HG03571 (cell line): ENCODE data around the gene IL20.

ENCODE experiments used
- ATAC-seq: cut with Tn5 transposase; IDR thresholded peaks from one replicate; pipeline ENCODE4 v1.9.1; 2021; ENCODE audit not compliant: unreplicated experiment

IL20 gene, protein sequence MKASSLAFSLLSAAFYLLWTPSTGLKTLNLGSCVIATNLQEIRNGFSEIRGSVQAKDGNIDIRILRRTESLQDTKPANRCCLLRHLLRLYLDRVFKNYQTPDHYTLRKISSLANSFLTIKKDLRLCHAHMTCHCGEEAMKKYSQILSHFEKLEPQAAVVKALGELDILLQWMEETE

DNA sequence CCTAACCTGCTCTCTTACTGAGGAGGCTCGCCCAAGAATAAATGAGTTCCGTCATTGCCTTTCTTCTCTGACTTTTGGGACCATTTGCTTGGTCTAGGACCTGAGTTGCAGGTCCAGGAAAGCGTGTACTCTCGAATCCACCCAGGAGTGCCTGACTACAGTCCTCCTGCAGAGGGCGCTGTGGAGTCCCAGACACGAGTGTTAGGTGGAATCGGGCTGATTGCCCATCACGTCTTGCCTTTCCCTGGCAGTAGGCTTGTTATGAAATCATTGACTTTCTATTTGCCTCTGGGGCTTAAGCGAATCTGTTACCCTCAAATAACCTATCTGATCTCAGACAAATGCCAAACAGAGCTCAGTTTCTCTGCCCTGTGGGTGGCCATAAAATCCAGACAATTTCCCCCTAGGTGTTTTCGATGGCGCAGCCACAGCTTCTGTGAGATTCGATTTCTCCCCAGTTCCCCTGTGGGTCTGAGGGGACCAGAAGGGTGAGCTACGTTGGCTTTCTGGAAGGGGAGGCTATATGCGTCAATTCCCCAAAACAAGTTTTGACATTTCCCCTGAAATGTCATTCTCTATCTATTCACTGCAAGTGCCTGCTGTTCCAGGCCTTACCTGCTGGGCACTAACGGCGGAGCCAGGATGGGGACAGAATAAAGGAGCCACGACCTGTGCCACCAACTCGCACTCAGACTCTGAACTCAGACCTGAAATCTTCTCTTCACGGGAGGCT, at the start of gene IL20:
IL20 (plus strand) TSS at position 685 of the 733 bp plus-strand sequence. CDS start 230 bp downstream, outside the sequence.
- ATAC-seq: no peak

DNA sequence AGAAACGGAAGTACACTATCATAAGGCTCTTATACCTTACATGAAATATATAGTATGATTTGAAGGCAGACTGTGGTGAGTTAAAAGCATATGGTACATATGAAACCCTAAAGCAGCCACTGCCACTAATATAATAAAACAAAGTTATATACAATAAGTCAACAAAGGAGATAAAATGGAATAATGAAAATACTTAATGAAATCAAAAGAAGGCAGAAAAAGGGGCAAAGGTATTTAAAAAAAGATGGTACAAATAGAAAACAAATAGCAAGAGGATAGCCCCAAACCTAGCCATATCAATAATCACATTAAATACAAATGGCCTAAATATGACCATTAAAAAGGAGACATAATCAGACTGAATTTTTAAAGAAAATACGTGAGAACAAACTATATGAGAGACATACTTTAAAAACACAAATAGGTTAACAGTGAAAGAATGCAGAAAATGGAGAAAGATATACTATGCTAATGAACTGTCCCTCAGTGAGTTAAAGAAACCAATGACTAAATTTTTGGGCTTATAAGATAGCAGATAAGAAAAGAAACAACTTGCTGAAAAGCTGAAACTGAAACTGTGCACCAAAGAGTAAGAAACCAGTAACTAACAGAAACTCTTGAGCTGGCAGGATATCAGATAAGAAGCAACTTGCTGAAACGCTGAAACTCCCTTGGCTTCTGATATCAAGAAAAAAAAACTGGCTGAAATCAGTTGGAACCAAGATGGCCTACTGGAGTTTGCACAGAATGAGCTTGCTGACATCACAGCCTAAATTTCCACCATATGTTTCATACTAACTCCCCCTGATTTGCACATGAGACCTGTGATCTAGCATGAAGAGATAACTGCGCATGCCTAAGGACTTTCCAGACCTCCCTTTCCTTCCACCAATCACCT, 48.8 kb upstream of the IL20 start:
- ATAC-seq: no peak

DNA sequence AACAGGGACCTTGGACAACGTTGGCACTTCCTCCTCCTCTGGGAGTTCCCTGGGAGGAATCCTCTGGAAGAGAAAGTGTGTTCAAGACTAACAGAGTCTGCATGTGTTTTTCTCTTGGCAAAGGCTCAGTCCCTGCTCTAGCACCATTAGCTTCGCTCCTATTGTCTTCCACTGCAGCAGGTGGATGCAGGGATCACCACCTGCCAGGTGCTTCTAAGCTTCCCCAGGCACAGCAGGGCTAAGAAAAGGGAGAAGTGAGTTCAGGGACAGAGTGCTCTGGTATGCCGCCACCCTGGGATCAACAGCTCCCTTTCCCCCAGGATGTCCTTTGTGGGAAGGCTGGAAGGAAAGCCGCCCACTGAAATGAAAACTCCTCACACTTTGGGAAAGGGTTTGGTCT, 43.9 kb upstream of the IL20 start:
- ATAC-seq: no peak

DNA sequence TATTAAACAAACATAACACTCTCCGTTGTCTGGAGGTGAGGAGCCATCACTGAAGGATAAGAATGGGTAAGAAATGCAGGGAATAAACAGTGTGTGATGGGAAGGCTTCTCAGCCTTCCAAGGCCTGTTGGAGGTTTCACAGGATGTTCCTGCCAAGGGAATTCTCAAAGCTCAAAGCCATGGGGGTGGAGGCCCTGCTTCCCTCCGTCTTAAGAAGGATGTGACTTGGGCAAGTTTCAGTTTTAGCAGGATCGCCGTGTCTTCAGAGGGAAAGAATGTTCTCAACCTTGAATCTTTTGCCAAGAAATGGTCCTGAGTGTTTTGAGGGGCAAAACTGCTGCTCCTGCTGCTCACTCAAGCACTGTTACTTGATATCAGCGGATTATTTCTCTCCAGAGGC, 41.7 kb upstream of the IL20 start:
- ATAC-seq: no peak

DNA sequence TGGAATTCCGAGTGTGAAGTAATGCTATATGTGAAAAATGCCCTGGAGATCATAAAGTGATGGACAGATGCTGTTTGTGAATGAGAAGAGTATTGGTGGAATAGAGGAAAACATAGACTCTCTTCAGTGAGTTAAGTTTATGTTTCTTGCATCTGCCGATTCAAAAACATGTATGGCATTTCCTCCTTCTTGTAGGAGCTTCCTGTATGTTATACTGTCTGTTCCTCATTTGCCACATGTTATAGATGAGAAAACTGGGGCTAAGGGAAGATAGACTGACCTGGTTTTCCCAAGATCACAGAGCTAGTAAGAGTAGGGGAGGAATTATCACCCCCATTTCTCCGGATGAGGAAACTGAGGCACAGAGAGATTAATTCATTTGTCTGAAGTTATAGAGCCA, 41.1 kb upstream of the IL20 start:
- ATAC-seq: no peak

DNA sequence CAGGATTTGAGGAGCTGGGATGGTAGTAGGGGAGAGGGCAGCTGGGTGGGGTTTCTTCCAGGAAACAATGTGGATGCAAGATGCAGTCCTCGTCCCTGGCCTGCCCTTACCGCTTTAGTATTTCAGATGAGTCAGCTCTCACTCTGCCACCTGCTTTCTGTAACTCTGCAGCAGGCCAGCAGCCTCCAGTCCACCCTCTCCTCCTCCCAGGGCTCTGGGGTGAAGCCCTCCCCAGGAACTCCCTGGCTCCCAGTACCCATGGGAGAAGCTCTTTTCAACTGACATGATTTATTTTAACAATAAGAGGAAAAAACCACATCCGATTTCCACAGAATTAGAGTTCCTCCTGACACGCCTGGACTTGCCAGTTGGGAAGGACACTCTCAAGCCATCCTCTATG, 39.0 kb upstream of the IL20 start:
- no peak for ATAC-seq

DNA sequence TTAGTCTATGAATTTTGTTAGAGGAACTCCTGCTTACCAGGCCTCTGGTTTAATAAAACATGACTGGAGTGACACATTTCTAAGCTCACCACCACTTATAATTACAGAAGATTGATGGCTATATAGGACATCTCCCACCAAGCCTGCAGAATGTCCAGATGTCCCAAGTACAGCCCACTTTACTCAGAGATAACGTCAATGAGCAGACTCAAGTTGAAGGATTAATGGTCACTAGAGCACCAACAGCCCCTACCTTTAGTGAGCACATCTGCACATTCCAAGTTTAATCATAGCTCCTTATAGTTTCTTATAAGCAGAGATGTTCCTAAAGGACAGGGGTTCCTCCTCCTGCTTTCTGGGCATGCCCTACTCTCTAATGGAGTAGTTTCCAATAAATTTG, 37.4 kb upstream of the IL20 start:
- no peak for ATAC-seq

DNA sequence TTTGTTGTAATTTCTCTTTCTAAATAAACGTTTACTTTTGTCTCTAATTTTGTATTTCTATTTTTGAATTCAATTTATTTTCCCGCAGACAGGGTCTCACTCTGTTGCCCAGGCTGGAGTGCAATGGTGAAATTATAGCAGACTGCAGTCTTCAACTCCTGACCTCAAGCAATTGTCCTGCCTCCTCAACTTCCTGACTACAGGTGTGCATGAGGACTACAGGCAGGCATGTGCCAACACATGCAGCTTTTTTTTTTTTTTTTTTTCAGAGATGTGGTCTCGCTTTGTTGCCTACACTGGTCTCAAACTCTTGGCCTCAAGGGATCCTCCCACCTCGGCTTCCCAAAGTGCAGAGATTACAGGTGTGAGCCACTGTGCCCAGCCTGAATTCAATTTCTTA, 36.7 kb upstream of the IL20 start:
- no peak for ATAC-seq

DNA sequence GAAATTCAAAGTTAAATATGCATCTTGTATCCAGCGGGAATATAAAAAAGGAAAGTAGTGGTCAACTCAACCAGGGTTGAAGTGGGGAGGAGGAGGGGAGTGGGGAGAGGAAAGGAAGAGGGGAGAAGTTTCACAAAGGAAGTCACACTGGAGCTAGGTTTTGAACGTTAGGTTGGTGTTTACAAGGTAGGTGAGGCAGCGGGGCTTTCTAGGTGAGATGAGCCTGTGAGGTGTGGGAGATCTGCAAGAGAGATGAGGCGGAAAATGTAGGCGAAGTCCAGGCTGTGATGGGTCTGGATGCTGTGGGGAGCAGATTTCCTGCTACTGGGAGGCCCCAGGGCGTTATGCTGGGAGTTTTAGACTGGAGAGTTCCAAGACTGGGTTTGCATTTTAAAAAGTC, 36.1 kb upstream of the IL20 start:
- ATAC-seq: no peak

DNA sequence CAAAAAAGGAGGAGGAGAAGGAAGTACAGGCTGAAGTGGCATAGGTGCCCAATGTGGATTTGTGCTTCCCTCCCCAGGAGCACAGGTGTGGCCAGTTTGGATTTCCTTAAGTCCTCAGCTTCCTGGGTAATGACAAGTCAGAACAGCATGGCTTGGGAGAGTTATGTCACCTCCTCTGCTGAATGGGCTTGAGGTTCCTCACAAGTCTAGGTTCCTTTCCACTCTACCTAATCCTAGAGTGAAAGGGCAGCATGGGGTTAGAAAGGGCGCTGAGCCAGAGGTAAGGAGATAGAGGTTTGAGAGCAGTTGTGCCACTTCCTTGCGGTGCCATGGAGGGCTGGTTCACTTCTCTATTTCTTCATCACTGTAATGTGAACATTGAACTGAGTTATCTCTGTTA, 35.5 kb upstream of the IL20 start:
- no peak for ATAC-seq

DNA sequence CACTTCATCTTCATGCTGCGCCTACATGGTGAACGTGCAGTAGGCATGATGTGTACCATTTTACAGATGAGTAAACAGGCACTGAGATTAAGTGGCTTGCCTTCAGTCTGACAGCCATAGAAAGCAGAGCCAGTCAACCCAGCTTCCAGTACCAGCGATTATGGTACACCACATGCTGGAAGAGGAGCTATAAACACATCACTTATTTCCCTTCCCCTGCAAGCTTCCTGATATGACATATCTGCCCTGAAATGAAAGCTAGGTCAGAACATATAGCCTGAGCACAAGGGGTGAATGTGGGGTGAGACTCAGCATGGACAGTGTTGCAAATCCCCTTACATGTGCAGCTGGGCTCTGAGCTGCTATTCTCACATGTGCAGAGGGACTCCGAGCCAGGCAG, 33.8 kb upstream of the IL20 start:
- ATAC-seq: no peak

DNA sequence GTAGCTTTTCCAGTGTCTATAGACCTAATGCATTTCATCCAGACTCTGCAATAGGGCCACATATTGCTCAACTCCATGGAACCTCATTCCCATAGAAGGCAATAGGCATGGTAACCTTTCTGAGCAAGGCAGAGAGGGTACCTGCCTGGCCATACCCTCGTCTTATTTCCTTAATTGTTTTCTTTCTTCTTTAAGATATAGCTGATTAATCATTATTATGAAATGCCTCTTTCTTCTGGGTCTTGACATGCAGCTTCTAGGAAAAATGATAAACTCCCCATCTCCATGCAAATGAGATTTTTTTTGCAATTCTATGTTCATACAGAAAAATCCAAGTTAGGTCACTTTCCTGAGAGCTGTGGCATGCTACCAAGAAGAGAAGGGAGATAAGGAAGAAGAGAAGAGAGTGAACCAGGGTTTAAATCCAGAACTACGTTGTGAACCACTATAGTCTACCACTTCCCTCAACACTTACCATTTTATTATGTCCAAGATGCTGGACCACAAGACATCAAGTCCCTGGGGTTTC, 33.0 kb upstream of the IL20 start:
- ATAC-seq: no peak

DNA sequence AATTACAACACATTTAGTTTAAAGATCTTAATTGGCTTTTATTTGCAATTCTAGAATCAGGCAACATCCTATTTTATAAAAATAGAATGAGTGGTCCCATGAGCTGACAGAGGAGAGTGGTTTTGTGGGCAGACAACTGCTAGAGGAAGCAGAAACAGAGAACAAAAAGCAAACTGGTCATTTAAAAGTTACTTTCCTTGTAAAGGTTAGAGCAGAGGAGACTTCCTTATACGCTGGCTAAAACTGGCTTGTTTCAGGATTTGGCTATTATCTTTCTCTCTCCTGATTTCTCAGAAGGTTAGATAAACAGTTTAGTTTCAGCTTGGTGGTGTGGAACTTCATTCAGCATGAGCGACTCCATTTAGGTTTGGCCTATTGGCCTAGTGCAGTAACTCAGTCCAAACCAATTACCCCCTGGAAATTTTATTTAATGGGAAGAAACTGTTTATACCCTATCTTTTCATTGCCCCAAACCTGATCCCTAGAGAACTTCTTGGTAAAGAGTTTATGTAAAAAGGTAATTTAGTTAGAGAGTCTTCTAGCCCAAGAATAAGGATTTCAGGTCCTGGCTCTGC, 32.2 kb upstream of the IL20 start:
- ATAC-seq: no peak

DNA sequence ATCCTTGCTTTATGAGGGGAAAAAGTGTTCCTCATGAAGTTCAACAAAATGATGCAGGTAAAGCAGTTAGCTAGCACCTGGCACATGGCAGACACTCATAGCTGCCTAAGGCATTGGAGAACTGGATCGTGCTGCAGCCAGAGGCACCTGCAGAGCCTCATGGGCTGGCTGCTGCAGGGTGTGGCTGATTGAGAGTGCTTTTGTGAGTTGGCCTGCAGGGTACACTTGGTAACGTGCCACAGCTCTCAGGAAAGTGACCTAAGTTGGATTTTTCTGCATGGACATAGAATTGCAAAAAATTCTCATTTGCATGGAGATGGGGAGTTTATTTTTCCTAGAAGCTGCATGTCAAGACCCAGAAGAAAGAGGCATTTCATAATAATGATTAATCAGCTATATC, 31.6 kb upstream of the IL20 start:
- ATAC-seq: no peak

DNA sequence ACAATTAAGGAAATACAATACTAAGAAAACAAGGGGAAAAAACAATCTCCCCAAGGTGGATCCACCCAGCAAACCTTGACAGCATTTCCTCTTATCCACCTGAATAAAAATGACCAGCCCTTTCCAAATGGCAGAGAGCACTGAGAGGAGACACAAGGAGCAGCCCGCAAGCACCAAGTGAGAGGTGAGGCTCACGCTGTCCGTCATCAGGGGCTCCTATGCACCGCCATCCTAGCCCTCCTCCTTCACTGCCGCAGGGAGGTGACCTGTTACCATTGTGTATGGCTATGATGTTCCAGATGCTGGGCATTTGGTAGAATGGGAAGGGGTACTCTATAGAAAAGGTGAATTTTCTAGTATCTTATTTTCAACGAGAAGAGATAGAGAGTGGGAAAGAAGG, 31.2 kb upstream of the IL20 start:
- no peak for ATAC-seq

DNA sequence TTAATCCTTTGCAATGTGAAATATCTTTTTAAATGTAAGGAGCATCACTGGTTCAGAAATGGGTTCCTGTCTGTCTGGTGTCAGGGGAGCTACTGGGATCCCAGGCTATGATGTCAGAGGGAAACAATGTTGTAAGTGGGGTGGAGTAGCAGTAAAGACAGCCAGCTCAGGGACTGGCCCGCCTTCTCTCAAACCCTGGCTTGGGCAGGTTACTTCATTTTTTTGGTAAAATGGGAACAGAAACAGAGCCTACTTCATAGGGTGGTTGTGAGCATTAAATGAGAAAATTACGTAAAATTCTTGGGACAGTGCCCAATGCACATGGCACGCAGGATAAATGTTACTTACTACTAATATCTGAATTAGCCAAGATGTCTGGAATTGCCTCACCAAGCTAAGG, 30.7 kb upstream of the IL20 start:
- no peak for ATAC-seq

DNA sequence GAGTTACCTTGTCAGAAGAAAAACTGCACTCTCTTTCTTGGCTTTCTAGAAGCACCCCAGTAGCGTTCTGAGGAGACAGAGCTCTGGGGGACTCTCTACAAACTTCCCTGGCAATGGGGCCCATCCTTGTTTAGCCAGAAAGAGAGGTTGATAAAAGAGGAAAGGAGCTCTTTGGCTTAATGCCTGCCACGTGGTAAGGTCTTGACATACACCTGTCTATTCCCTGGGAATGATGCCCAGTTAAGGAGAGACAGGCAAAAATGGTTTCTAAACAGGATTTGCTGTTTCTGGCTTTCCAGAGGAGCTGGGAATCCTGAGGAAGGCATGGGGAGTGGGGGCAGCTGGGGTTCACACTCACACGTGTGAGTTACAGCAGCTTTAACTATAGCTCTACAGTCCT, 30.2 kb upstream of the IL20 start:
- ATAC-seq: no peak

DNA sequence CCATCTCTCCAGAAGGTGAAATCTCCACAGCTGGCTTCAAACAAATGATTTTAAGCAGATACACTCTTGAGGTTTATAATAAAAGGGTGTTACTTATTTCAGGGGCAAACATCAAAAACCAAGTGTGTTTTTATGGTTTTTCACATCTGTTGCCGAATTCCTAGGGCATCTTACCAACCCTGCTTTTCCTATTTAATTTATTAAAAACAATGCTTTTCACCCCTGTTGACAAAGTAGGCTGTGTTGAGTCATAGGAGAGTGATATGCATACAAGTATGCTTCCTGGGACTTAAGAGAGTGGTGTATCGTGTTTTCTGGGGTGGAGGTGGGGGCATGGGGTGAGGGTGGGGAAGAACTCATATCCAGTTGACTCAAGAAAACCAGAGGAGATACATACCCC, 29.3 kb upstream of the IL20 start:
- ATAC-seq: no peak

DNA sequence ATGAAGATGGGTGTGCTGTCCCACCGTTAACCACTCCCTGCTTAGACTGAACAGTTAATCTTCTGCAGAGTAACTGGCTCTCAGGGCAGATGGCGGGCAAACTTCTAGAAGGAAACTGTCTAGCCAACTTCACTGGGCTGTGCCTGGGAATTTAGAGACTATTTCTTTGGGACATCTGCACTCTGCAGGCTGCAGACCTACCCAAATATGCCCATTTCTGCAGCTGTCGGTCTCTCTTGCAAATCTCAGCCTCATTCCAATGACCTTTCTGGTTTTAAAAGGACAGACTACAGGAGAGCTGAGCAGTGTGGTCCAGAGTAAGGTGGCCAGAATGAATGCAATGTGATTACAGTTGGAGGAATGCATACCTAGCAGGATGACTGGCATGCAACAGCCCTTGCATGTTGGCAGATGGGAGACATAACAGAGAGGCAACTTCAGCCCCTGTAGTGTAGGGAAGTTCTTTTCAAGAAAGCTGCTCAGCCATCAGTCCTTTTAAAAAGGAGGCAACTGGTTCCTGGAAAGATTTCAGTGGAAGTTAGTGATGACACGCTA, 26.3 kb upstream of the IL20 start:
- no peak for ATAC-seq

DNA sequence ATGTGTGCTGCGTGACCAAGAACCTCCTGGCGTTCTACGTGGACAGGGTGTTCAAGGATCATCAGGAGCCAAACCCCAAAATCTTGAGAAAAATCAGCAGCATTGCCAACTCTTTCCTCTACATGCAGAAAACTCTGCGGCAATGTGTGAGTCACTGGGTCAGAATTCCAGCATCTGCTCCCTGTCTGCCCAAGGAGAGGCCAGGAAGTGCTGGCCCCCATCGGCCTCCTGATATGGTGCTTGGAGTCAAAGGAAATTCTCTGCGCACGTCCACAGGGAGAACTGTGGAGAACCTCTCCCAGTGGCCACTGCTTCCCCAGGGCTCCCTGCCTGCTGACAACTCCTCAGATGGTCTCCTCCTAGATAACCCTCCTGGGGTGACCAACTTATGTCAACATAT, 25.6 kb upstream of the IL20 start:
- no peak for ATAC-seq
